NCI-H2029 (cell line): Measurements from ENCODE around the gene FGR.

Source experiments
- DNase-seq: peaks from one replicate; lab custom pipeline; 2025; lab: John Stamatoyannopoulos, UW

The FGR gene

DNA sequence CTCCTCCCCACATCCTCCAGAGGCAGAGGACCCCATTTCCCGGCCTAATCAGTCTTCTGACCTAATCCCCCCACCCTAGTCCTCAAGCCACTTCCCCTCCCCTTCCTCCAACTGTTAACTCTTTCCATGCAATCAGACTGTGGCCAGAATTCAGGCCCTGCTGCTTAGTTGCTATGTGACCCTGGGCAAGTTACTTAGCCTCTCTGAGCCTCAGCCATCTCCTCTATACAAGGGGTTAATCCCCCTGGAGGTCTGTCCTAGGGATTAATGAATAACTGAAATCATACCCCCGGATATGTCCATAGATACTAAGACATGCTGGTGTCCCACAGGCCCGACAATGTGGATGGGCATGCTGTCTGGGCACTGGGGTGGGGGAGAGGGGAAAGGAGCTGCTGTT, 49.3 kb downstream of the FGR start:
- no peak for DNase-seq

DNA sequence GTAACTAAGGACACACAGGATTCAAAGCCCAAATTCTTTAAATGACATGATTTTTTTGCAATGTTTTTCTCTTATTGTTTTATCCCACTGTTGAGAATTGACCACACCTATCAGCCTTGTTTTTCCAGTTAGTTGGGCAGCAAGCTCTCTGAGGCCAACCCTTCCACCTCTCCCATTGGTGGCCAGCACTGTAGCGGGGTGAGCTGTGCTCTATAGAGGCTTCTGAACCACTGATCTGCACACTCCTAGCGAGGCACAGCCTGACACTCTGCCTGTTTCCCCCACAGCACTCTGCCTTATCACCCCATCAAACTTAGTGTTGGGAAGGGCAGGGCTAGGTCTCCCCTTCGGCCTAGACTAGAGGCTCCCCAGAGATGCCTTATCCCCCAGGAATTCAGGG, 50.5 kb downstream of the FGR start:
- no peak for DNase-seq

DNA sequence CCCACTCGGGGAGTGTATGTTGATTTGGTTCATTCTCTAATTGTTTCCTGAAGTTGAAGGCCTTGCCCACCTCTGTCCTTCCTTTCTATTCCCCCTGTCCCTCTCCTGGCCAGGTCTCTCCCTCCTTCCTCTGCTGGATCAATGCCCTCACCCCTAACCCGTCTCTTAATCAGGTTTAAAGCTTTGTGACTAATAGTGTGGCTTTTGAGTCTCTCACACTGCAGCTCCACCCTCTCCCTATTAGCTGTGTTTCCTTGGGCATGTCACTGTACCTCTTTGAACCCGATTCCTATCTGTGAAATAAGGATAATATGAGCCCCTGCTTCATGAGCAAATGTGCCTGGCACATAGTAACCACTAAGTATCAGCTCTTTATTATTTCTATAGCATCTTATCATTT, 51.5 kb downstream of the FGR start:
- DNase-seq = no peak

DNA sequence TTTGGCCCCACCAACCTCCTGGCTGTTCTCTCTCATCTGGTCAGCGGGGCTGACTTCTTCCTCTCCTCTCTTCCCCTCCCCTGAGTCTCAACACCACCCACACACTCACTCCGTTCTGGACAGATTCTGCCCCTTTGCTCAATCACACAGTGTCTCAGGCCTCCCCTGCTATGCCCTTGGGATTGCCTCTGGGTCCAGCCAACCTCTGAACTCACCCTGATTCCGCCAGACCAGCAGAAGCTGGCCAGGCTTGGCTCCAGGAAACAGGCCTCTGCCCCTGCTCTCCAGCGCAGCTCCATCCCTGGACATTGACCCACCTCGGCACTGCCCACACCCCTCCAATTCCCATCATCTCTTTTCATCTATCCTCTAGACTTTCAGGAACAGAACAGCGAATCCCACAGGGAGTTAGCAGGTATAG, 53.2 kb downstream of the FGR start:
- DNase-seq = no peak

DNA sequence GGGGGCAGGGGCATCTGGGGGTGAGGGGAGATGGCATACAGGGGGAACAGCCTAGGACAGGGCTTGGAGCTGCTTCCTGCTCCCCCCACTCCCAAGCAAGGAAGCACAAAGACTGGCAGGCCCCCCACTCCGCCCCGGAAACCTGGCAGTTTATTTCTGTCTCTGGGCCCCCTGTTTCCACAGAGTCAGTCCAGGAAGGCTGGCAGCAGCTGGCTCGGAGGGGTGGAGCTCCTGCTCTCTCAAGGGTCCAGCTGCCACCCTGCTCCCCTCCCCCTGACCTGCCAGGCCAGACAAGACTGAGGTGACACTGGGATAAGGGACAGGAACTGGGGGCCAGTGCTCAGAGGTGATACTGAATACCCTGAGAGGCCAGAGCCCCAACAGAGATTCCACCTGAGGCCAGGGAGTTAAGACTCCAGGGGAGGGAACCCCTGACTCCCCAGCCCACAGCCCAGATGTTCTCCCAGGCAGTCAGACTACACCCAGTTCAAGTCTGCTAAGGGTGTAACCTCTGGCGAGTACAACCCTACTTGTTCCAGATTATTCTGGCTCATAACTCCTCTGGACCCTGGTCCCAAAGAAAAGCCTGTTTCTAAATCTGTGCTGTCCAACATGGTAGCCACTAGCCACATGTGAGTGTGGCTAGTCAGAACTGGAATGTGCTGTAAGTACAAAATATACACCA, 57.3 kb downstream of the FGR start:
- no peak for DNase-seq

DNA sequence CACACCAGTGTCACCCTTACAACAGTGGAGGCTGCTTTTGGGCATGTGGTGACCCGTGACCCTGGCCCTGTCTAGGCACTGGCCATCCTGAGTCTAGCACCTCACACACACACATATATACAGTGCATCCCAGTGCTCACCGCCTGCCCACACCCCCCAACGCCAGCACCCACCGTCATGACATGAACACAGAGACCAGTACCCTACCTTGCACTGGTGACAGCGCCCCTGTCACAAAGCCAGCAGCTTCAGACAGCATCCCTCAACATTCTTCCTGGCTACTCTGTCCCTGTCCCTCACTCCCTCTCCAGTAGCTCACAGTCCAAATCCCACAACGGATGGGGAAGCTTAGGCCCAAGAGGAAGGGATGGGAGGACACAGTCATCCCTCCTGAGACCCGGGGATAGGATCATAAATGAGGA, 58.2 kb downstream of the FGR start:
- DNase-seq = no peak

DNA sequence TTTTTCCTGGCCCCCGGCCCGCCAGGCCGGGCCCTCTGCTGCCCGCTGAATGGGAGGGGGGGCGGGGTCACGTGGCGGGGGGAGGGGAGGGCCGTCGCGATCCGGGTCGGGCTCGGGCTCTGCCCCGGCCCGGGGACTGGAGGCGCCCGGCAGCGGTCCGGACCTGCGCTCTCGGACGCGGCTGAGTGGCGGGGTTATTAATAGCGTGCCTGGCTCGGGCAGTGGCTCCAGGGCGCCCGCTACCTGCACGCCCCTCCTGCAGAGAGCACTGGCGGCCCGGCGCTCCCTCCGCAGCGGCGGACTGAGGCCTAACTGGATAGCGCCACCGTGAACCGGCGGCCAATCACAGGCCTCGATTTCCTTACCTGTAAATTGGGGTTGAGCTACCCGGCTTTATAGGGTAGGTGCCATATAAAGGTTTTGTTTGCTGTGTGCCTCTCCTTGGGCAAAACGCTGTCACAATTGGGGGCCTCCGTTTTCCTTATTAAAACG, 59.1 kb downstream of the FGR start:
- DNase-seq = peak; percentile 26

DNA sequence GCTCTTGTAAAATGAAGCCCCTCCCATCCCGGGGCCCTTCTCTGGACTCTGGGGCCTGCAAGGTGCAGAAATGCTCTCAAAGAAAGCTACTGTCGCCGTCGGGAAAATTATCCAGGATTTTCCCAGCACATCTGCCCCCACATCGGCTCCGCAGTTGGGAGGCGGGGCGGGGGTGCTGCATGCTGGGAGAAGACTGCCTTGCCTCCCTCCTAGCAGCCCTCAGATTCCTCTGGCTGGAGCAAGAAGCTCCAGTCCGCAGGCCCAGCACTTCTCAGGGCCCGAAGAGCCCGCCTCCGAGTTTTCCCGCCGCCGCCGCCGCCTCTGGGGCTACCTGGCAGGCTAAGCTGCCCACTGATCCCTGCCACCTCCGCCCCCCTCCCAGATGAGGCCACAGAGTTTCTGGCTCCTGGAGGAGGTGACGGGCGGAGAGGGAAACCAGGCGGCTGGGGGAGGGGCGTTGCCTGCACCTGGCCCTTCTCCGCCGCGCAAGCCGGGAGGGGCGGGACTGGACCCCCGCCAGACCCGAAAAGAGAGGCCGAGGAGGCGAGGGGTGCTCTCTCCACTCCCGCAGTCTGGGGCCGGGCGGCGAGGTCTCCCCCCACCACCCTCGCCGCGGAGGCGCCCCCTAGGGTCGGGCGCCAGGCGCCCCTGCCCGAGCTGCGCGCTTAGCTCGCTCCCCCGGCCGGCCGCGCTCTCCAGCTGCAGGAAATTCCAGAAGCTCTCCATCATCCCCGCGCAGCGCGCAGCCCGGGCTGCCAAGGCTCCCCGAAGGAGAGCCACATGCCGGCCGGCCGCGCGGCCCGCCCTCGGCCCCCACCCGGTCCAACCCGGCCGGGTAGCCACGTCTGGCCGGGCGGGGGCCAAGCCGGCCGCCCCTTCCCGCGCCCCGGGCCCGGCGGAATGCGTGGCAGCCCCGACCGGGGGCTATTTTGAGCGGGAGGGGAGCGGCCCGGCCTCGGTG, 59.8 kb downstream of the FGR start:
- DNase-seq = peak; percentile 88

DNA sequence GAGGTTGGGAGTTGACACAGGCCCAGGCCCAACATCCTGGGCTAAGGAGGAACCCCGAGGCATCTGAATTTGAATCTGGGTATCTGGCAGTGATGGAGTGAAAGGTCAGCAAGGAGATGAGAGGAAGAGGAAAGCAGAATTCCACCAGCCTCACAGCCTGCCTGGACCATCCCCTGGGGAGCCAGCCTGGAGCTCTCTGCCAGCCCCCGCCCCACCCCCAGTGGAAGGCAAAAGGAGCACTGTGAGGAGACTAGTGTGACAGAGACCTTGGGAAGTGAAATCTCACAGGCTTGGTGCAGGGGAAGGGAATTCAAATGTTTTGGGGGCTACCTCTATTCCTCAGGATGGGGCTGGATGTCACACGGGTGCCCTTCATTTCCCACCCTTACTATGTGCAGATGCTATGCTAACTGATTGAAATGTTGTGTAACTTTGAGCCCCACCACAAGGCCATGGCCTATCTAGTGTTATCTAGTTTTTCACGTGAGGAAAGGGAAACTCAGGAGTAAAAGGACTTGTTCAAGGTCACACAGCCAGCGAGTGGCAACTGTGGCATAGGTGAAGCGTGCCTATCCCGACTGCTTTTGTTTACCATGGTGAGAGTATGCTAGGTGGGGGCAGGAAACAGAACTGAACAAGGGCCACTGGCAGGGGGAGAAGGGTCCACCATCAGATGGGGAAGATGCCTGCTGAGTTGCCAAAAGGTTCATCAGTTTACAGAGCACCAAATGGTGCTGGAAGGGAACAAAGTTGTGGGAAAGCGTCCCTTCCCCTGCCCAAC, 60.8 kb downstream of the FGR start:
- no peak for DNase-seq

DNA sequence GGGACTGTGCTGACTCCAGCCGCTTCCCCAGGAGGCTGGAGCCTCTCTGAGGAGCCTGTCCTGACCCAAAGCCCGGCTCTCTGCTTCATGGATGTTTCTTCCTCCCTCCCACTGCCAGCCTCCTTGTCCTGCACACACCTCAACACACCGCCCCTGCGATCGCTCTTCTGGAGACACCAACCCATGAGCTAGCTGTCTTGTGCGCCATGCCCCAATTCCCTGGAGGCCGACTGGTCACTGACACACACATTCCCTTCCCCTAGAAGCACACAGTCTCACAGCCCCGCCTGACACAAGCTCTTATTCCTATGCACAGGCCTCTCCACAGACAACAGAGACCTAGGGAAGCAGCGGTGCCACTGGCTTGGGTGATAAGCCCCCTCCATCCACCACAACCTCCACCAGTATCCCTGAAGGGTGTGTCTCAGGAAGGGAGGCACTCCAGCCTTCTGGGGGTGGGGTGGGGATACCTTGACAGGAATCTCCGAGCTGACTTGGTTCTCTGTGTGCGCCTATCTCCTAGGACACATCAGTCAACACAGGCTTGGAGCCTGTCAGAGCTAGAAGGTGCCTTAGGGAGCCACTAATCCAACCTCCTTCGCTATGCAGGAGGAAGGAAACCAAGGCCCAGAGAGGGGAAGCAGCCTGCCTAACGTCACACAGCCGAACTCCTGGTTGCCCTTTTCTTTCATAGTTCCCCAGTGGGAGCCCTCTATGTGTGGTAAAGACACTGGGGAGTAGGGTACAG, 62.1 kb downstream of the FGR start:
- DNase-seq = no peak

DNA sequence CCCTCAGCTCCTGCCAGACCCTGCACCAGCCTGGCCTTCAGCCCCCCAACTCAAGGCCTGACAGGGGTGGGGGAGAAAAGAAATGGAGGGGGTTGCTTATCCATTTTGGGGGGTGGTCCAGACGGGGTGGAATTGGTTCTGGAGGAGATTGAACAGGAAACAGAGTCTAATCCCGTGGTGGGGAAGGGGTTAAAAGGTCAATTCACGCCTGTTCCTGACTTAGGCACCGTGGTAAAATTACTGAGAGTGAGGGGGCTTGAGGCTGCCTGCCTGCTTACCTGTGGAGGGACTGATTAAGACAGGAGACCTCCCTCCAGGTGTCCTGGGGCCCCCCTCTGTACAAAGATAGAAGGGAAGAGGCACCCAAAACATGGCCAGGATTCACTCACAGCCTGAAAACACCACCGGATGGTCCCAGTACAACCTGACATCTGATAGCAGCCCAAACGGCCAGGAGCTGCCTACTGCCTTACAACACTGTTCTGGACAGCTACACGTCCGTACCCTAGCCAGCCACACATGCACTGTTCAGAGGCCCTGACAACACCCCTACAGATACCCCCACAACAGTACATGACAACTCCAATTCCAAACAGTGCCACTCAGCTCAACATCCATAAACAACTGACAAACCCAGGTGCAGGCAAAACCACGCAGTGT, 62.8 kb downstream of the FGR start:
- DNase-seq = no peak

DNA sequence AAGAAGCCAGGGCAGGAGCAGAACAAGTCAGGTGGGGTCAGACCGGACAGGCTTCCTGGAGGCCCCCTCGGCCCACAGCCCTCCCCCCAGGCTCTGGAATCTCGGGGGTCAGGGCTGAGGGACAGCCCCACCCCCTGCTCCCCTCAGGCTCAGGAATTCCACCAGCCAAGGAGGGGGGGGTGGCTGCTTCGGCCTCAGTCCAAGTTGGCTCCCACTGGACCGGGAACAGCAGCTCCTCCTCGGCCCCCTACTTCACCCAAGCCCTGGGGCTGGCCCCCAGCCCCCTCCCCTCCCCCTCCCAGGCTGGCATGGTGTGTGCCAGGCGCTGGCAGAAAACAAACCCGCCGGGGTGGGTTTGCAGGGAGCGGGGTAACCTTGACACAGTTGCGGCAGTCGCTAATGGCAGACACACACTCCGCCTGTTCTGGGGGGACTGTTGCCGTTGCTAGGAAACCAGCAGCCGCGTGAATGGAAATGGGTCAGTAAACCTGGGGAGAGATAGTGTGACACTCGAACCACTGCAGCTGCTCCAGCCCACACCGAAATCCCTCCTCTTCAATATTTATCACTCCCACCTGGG, 63.5 kb downstream of the FGR start:
- no peak for DNase-seq

DNA sequence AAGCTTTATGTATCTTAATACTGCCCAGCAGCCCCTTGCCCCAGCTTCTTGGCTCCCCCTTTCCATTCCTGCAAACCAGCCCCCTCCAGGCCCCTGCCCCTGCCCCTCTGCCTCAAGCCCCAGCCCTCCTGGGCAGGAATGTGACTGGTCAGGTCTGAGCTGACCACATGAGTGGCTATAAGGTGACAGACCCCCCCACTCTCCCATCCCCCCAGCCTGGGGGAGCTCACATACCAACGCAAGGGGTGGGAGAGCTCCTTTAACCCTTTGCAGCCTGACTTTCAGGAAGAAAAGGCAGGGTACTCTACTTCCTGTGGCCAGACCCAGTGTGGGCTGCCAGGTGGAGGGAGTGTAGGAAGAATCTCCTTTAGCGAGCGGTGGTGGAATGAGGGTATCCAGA, 64.2 kb downstream of the FGR start:
- no peak for DNase-seq

DNA sequence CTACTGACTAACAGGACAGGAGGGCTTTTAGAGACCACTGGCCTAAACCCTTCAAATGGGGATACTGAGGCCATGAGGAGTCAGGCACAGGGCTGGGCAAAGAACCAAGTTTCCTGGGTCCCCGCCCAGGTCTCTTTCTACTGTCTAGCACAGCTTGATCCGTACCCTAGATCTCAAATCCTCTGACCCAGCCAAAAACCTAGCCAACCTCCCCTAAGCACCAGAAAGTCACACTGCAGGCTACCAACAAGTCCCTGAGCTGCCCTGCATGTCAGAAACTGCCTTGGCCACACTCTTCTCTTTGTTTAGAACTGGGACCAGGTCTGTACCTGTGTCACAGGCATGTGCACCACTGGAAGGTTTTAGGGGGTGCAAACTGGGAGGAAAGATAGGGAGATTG, 64.6 kb downstream of the FGR start:
- DNase-seq = no peak

DNA sequence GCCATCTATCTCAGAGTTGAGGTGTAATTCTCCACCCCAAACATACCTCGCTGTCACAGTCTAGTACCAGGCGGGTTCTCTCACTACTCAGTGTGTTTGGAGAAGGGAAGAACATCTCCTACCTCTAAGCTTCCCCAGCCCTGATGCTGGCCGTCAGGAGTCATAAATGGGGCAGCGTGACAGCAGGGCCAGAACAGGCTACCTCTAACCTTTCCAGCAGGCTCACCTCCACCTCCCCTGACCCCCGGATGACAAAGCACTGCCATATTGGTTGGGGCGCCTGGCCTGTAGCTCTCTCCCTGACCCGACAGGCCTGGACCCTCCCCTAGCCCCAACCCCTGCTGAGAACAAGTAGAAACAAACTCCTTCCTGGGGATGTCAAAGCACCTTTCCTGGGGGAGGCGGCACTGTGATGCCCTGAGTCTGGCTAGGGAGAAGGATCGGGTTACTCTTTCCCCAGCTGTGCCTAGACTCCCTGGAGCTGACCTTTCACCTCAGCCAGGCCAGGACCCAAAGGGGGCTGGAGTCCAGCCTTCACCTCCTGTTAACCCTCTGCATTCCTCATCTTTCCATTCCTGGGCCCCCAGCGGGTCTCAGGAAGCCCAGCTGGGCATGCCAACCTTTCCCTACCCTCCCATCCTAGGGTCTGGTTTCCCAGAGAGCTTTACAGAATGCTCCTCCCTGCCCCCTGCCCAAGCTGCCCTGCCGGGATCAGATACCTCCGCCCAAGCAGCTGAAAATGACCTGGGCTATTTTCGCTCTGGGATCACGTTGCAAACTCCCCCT, 65.3 kb downstream of the FGR start:
- DNase-seq = no peak

DNA sequence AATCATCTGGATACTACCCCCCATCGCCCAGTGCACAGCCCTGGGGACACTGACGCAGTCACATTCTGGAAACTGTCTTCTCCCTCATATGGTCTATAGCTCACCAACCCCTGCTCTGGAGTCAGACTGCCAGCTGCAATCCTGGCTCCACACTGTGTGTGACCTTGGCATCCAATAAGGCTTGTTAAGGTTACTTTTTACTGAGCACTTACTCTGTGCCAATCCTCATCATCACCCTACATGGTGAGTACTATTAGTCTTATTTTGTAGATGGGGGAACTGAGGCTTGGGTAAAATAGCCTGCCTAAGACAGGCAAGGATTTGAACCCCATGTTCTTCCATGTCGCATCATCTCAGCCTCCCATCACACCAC, 65.9 kb downstream of the FGR start:
- no peak for DNase-seq

DNA sequence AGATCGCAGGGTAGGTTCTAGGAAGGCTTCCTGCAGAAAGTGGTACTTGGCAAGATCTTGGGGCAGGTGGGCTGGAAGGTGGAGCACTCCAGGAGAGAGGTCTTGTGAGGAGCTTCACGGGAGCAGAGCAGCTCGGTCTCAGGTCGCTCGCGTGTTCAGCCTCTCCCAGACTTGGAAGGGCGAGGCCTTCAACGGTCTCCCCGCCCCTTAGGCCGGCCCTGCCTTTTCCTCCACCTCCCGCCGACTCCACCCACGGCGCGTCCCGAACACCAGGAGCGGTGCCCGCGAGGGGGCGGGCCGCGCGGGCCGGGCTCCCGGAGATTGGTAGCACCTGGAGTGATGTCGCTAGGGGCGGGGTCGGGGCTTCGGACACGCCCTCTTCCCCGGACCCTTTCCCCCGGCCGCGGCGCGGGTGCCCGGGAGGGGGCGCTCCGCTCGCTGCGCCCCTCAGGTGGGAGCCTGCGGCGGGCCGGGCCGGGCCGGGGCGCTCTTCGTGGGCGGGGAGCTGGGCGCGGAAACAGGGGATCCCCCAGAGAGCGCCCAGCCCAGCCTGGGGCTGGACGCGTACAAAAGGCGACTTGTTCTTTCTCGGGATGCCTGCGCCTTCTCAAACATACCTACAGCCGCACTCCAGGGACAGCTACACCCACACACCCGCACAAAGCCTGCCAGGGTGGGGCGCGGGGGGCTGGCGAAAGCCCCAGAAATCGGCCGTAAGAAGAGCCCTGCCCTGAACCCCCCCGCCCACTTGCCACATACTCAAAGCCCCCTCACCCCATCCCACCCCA, 66.5 kb downstream of the FGR start:
- DNase-seq = peak; percentile 93

DNA sequence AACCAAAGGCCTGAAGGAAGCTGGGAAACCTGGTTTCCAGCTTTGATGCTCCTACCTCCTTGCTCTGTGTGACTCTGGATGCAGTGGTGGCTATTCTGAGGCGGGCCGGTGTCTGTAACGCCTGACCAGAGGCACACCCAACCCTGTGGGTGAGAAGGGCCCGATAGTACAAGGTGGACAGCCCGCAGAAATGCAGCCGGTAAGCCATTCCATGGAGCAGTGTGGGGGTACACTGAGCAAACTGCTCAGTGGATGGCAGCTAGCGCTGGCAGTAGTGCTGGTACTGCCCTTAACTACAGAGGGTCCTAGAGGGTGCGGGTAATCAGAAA, 67.0 kb downstream of the FGR start:
- no peak for DNase-seq

DNA sequence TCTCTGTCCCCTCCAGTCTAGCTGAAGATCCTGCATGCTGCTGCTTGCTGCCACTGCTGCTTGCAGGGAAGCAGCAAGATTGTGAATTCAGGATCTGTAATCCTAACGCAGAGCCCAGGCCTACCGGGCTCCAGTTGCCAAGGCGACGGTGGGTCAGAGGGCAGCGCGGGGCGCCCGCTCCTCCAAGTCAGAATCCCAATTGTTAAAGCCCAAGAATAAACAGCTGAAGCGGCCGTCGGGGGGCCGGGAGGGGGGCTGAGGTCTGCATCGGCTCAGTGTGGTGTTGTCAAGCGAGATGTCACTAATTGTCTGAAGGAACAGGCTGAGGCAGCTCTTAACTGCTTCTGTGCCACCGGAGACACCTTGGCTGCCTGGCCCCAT, 67.8 kb downstream of the FGR start:
- DNase-seq = no peak
